Right lobe of liver (tissue), 6 donors: ENCODE data around the gene PHF3. TPM values are rescaled to one million over a fixed set of nuclear protein-coding genes. Genes with fewer than 3 reads are reported as not detected.

Source experiments
- ATAC-seq, 4 donors: fragments of 200-7000 bp; cut with Tn5 transposase; one replicate each; pipeline ENCODE4 v1.9.1; 2020; ENCODE audit warnings: mild to moderate bottlenecking in 4 of 4, moderate library complexity in 4 of 4
- DNase-seq, 3 donors: peaks; one replicate each; pipeline ENCODE4 v3.0.0-alpha.2; 2020
- H3K27ac ChIP-seq, 3 donors: fragments of 200-600 bp; one replicate each; pipeline ENCODE4 v1.8.0; 2022
- H3K27me3 ChIP-seq, 2 donors: fragments of 200-600 bp; one replicate each; pipeline ENCODE4 v1.8.0; 2022
- H3K36me3 ChIP-seq, 4 donors: fragments of 200-600 bp; sonication (generic) in 1 of 4; one replicate each; pipeline versions ENCODE4 v1.5.1 to v1.8.0; 2017 to 2022; ENCODE audit warnings: control low read depth in 1 of 4
- H3K4me1 ChIP-seq, 4 donors: fragments of 200-600 bp; sonication (generic) in 1 of 4; one replicate each; pipeline versions ENCODE4 v1.5.1 to v1.8.0; 2017 to 2022; ENCODE audit warnings: control low read depth in 1 of 4
- H3K4me3 ChIP-seq, 3 donors: fragments of 200-600 bp; one replicate each; pipeline ENCODE4 v1.8.0; 2022
- H3K9me3 ChIP-seq, 4 donors: fragments of 200-600 bp; sonication (generic) in 1 of 4; one replicate each; pipeline versions ENCODE4 v1.5.1 to v1.8.0; 2017 to 2022; ENCODE audit warnings: control low read depth in 1 of 4
- POLR2A ChIP-seq: fragments of 450-650 bp; IDR thresholded peaks from one replicate; pipeline ENCODE4 v1.6.1; 2017; ENCODE audit warnings: antibody characterized with exemption, mild to moderate bottlenecking
- WGBS: methylation state at CpG from one replicate; pipeline ENCODE4 v1.1.6; 2018; ENCODE audit warnings: low coverage, low lambda C conversion rate; ENCODE audit not compliant: insufficient coverage; ENCODE audit errors: missing lambda C conversion rate; 5-methylcytosine and 5-hydroxymethylcytosine counted together
- intact Hi-C, 2 donors: fragments of 100-400 bp; cut with DNase I; formaldehyde crosslinking; loops; one replicate each; pipeline versions ENCODE4 v1.11.2 to v1.14.1; 2022
- total RNA-seq, 6 experiments: library from RNA; depleted of rRNA in 2 of 6; stranded (reverse); fragments of >200 nt in 2 of 6; fragmentation: NEBNext Ultra II Directional in 3 of 6; extraction: Animal tissue kit (Norgen Biotek cat#: 25700) in 3 of 6; gene quantifications; one replicate each; pipeline versions ENCODE4 v1.1.0 to v1.2.4, GENCODE V29; 2016 to 2023
- TF ChIP-seq, protein P1 (sequence below), 4 donors: fragments of 200-600 bp in 3 of 4; fragments of 450-650 bp in 1 of 4; IDR thresholded peaks; one replicate each; pipeline versions ENCODE4 v1.5.1 to v1.8.0; 2016 to 2022; ENCODE audit warnings: antibody characterized with exemption in 4 of 4, mild to moderate bottlenecking in 2 of 4
- donor health status: DM: no; HTN: yes; CAD: no.
- donor health status: DM: no; HTN: no; CAD: no.
- donor health status: DM: no; HTN: no; CAD: no.
- donor health status: DM: no; HTN: yes; CAD: no.
- donor health status: DM: no; HTN: yes; CAD: no.

Gene PHF3
- total RNA-seq, 6 experiments from 2014 or later, result 22.1 to 35.2 (median 31.5) TPM

DNA sequence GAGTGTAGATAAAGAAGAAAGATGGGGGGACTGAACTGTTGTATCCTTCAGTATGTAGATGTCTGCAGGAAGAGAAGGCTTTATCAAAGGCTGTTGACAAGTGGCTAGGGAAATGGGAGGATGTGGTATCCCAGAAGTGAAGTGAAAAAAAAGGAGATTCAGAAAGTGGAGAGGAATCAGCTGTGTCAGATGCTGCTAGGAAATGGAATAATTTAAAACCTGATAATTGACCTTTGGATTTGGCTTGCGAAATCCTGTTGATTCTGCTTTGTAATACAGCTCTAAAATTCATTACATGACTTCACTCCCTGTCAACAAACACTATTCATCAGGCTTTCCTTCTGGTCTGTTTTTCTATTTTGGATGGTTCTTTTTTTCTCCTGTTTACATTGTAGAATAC, 41.7 kb downstream of the PHF3 start:
- TF ChIP-seq, protein P1, sequence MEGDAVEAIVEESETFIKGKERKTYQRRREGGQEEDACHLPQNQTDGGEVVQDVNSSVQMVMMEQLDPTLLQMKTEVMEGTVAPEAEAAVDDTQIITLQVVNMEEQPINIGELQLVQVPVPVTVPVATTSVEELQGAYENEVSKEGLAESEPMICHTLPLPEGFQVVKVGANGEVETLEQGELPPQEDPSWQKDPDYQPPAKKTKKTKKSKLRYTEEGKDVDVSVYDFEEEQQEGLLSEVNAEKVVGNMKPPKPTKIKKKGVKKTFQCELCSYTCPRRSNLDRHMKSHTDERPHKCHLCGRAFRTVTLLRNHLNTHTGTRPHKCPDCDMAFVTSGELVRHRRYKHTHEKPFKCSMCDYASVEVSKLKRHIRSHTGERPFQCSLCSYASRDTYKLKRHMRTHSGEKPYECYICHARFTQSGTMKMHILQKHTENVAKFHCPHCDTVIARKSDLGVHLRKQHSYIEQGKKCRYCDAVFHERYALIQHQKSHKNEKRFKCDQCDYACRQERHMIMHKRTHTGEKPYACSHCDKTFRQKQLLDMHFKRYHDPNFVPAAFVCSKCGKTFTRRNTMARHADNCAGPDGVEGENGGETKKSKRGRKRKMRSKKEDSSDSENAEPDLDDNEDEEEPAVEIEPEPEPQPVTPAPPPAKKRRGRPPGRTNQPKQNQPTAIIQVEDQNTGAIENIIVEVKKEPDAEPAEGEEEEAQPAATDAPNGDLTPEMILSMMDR (IDR thresholded peaks at IDR 0.05), result no peak
- TF ChIP-seq POLR2A, result no peak
- ATAC-seq (peak; percentile 81 to 92 (median 90)), DNase-seq (no peak)
- Histone ChIP-seq H3K36me3 (no peaks in the 10 kb centered on the region), H3K27me3 (no peaks in the 10 kb centered on the region), H3K4me3 (no peak overlapping the region), H3K9me3 (no peaks in the 10 kb centered on the region), H3K4me1 (peaks cover 0 to 58% (median 21%) of the 10 kb centered on the region in 4 donors), H3K27ac (peak overlapping the region; percentile 76 to 82 (median 81))
- WGBS, result 0% methylated on average over 1 of the region's 1 CpG
- intact Hi-C loops, result no loop called here

DNA sequence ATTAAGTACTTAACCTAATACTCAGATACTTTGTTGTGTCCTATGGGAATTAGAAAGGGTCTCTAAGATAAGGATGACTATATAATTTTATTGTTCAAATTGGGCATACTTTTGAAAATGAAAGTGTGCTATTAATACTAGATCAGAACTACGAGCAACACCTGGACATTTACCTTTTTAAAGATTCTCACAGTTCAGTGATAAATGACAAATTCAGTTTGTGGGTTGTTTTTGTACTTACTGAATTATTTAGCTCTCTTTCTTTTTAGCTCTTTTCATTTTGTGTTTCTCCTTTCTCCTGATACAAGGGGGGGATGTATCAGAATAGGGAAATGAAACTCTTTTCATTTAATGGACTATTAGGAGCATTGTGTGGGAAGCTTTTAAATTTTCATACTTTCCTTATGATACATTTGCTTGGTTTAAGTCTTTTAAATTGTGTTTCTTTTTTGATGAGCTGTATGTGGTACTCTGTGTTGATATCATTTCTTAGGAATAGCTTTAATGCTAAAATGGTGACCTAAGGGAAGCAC, 47.5 kb downstream of the PHF3 start:
- H3K4me3 ChIP-seq, result no peak overlapping the region
- DNase-seq (no peak), ATAC-seq (no peak)
- intact Hi-C loops, result no loop called here
- H3K9me3 ChIP-seq, result no peaks in the 10 kb centered on the region
- H3K4me1 ChIP-seq, result peaks cover 0 to 3% (median 0%) of the 10 kb centered on the region in 4 donors
- no peak overlapping the region for H3K27ac ChIP-seq
- H3K27me3 ChIP-seq, result no peaks in the 10 kb centered on the region
- WGBS, result 64% methylated on average over 1 of the region's 1 CpG
- peaks cover 0 to 14% (median 6%) of the 10 kb centered on the region in 4 donors for H3K36me3 ChIP-seq
- TF ChIP-seq, protein P1 (IDR thresholded peaks at IDR 0.05), result no peak
- TF ChIP-seq POLR2A, result no peak

DNA sequence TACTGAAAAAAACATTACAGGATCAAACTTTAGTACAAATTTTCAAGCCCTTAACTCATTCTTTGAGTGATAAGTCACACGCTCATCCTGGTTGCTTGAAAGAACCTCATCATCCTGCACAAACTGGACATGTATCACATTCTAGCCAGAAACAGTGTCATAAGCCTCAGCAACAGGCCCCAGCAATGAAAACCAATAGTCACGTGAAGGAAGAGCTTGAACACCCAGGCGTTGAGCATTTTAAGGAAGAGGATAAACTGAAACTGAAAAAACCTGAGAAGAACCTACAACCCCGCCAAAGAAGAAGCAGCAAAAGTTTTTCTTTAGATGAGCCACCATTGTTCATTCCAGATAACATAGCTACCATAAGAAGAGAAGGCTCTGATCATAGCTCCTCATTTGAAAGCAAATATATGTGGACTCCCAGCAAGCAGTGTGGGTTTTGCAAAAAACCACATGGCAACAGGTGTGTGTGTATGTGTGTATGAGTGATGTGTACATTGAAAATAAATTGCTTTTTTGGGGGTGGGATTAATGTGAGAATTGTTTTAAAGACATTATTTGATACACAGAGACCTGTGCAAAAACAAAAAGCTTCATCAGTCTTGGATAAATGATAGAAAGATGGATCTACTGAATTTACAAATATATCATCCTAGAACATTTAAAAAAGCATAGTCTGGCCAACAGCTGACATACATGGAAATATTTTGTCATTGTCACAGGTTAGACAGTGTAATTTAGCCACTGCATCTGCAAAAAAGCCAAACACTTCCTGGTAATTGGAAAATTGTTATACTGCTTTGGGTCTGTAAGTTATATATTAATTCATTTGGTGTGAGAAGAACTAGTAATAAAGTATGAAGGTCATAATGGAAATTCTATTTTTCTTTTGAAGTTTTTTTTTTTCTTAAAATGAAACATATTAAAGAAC, 50.1 kb downstream of the PHF3 start:
- peak in 3 of 4 donors; percentile 28 to 72 (median 69) for ATAC-seq
- WGBS, result 95% methylated on average over 3 of the region's 4 CpGs
- no peak for DNase-seq

DNA sequence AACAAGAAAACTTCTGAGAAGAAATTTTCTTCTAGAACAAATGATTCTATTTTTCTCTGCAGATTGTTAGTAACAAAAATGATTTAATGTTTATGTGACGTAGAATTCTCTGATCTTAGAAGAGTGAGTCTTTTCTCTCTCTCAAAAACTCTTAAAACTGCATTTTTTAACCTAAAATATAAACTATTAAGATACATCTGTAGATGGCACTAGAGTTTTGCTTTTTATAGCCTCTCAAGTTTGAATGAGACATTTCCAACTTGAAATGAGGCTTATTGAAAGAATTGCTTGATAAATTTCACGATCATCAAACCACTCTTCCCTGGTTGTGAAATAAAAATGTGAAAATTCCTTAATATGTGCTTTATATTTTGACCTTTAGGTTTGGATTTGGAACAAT, 53.8 kb downstream of the PHF3 start:
- H3K27me3 ChIP-seq, result no peaks in the 10 kb centered on the region
- intact Hi-C loops, result no loop called here

More for the DNA sequence above, 50.1 kb downstream of the PHF3 start:
- TF ChIP-seq, protein P1 (IDR thresholded peaks at IDR 0.05), result no peak
- no peak for TF ChIP-seq POLR2A
- Histone ChIP-seq H3K4me1 (no peaks in the 10 kb centered on the region), H3K27ac (peak overlapping the region in 1 of 3 donors; percentile 22), H3K4me3 (no peak overlapping the region), H3K36me3 (peaks cover 0 to 14% (median 6%) of the 10 kb centered on the region in 4 donors), H3K9me3 (no peaks in the 10 kb centered on the region), H3K27me3 (no peaks in the 10 kb centered on the region)
- intact Hi-C loops, result no loop called here

More for the DNA sequence above, 53.8 kb downstream of the PHF3 start:
- DNase-seq (no peak), ATAC-seq (no peak)
- TF ChIP-seq POLR2A, result no peak
- TF ChIP-seq, protein P1 (IDR thresholded peaks at IDR 0.05), result peak in 3 of 4 donors; percentile 11 to 25 (median 19)
- peaks cover 0 to 9% (median 4%) of the 10 kb centered on the region in 4 donors for H3K36me3 ChIP-seq
- no peak overlapping the region for H3K4me3 ChIP-seq
- WGBS, result 79% methylated on average over 2 of the region's 2 CpGs
- H3K27ac ChIP-seq, result no peak overlapping the region
- no peaks in the 10 kb centered on the region for H3K9me3 ChIP-seq
- no peaks in the 10 kb centered on the region for H3K4me1 ChIP-seq
